ENCODE results near the gene CRTAP. TPM values are rescaled to one million over a fixed set of nuclear protein-coding genes. Genes with fewer than 3 reads are reported as not detected.
"Not testable (repeated sequence)": the region's sequence is repeated elsewhere in the genome, so short reads cannot be mapped to it uniquely, and the experiment has no call there.

CRTAP gene
- total and polyA plus RNA-seq, 2 experiments from 2014 or later = 71.9 to 210 TPM

DNA sequence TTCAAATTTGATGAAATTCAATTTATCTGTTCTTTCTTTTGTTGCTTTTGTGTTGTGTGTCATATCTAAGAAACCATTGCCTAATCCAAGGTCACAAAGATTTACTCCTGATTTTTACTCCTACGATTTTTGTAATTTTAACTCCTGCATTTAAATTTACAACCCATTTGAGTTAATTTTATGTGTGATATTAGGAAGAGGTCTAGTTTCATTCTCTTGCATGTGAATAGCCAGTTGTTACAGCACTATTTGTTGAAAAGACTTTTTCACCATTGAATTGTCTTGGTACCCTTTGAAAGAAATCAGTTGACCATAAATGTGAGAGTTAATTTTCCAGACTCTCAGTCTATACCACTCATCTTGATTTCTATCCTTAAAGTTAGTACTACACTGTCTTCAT is 23.9 kb downstream of the CRTAP start:
- Histone ChIP-seq H3F3A (replicated peaks; ENCODE audit: low read depth) (no peaks in the 10 kb centered on the region), H3K36me3 (ENCODE audit: insufficient read depth) (peaks cover 21% of the 10 kb centered on the region), H2AFZ (no peak overlapping the region), H3K4me1 (ENCODE audit: insufficient read depth) (no peaks in the 10 kb centered on the region), H3K79me2 (replicated peaks; ENCODE audit: insufficient read depth) (no peaks in the 10 kb centered on the region), H3K9me2 (ENCODE audit: insufficient read depth) (no peaks in the 10 kb centered on the region), H3K27ac (ENCODE audit: low read depth) (no peak overlapping the region), H3K4me3 (no peak overlapping the region), H3K4me2 (no peak overlapping the region), H3K27me3 (ENCODE audit: insufficient read depth) (no peaks in the 10 kb centered on the region), H4K20me1 (replicated peaks; ENCODE audit: insufficient read depth) (no peaks in the 10 kb centered on the region; the same call in 1 of the 2 replicates)
- H3K27ac Mint-ChIP-seq = no peak overlapping the region
- peaks cover 3% of the 10 kb centered on the region for H3K27me3 Mint-ChIP-seq (ENCODE audit: insufficient read depth, low read depth, poor library complexity)
- no peaks in the 10 kb centered on the region for H3K4me1 Mint-ChIP-seq
- no peak for ATAC-seq
- TF ChIP-seq CREB1 (CRISPR knock-in tag; IDR thresholded peaks at IDR 0.05; ENCODE audit: low read depth) (no peak), STAT1 (IDR thresholded peaks at IDR 0.05; ENCODE audit: unreplicated experiment) (no peak), JUNB (IDR thresholded peaks at IDR 0.05; ENCODE audit: unreplicated experiment) (no peak), EZH2 (IDR thresholded peaks at IDR 0.05; ENCODE audit: low read depth, unreplicated experiment) (no peak), ZNF114 (CRISPR knock-in tag; IDR thresholded peaks at IDR 0.05) (no peak), NANOG (IDR thresholded peaks at IDR 0.05; ENCODE audit: borderline replicate concordance) (no peak), EZH2phosphoT487 (IDR thresholded peaks at IDR 0.05; ENCODE audit: unreplicated experiment) (no peak), POLR2AphosphoS5 (IDR thresholded peaks at IDR 0.05; ENCODE audit: low read depth) (no peak), ZNF331 (CRISPR knock-in tag; IDR thresholded peaks at IDR 0.05; ENCODE audit: low read depth) (no peak)
- TF ChIP-seq, protein P1, sequence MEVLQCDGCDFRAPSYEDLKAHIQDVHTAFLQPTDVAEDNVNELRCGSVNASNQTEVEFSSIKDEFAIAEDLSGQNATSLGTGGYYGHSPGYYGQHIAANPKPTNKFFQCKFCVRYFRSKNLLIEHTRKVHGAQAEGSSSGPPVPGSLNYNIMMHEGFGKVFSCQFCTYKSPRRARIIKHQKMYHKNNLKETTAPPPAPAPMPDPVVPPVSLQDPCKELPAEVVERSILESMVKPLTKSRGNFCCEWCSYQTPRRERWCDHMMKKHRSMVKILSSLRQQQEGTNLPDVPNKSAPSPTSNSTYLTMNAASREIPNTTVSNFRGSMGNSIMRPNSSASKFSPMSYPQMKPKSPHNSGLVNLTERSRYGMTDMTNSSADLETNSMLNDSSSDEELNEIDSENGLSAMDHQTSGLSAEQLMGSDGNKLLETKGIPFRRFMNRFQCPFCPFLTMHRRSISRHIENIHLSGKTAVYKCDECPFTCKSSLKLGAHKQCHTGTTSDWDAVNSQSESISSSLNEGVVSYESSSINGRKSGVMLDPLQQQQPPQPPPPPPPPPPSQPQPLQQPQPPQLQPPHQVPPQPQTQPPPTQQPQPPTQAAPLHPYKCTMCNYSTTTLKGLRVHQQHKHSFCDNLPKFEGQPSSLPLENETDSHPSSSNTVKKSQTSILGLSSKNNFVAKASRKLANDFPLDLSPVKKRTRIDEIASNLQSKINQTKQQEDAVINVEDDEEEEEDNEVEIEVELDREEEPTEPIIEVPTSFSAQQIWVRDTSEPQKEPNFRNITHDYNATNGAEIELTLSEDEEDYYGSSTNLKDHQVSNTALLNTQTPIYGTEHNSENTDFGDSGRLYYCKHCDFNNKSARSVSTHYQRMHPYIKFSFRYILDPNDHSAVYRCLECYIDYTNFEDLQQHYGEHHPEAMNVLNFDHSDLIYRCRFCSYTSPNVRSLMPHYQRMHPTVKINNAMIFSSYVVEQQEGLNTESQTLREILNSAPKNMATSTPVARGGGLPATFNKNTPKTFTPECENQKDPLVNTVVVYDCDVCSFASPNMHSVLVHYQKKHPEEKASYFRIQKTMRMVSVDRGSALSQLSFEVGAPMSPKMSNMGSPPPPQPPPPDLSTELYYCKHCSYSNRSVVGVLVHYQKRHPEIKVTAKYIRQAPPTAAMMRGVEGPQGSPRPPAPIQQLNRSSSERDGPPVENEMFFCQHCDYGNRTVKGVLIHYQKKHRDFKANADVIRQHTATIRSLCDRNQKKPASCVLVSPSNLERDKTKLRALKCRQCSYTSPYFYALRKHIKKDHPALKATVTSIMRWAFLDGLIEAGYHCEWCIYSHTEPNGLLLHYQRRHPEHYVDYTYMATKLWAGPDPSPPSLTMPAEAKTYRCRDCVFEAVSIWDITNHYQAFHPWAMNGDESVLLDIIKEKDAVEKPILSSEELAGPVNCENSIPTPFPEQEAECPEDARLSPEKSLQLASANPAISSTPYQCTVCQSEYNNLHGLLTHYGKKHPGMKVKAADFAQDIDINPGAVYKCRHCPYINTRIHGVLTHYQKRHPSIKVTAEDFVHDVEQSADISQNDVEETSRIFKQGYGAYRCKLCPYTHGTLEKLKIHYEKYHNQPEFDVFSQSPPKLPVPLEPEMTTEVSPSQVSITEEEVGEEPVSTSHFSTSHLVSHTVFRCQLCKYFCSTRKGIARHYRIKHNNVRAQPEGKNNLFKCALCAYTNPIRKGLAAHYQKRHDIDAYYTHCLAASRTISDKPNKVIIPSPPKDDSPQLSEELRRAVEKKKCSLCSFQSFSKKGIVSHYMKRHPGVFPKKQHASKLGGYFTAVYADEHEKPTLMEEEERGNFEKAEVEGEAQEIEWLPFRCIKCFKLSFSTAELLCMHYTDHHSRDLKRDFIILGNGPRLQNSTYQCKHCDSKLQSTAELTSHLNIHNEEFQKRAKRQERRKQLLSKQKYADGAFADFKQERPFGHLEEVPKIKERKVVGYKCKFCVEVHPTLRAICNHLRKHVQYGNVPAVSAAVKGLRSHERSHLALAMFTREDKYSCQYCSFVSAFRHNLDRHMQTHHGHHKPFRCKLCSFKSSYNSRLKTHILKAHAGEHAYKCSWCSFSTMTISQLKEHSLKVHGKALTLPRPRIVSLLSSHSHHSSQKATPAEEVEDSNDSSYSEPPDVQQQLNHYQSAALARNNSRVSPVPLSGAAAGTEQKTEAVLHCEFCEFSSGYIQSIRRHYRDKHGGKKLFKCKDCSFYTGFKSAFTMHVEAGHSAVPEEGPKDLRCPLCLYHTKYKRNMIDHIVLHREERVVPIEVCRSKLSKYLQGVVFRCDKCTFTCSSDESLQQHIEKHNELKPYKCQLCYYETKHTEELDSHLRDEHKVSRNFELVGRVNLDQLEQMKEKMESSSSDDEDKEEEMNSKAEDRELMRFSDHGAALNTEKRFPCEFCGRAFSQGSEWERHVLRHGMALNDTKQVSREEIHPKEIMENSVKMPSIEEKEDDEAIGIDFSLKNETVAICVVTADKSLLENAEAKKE (CRISPR knock-in tag; IDR thresholded peaks at IDR 0.05) = no peak
- TF ChIP-seq, protein P2, sequence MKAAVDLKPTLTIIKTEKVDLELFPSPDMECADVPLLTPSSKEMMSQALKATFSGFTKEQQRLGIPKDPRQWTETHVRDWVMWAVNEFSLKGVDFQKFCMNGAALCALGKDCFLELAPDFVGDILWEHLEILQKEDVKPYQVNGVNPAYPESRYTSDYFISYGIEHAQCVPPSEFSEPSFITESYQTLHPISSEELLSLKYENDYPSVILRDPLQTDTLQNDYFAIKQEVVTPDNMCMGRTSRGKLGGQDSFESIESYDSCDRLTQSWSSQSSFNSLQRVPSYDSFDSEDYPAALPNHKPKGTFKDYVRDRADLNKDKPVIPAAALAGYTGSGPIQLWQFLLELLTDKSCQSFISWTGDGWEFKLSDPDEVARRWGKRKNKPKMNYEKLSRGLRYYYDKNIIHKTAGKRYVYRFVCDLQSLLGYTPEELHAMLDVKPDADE (IDR thresholded peaks at IDR 0.05) = no peak
- H3K36me3 Mint-ChIP-seq (ENCODE audit: low read depth) = peaks cover 40% of the 10 kb centered on the region
- no peaks in the 10 kb centered on the region for H3K9me3 Mint-ChIP-seq
- H3K4me3 Mint-ChIP-seq = no peak overlapping the region
- no peak for DNase-seq (ENCODE audit: low spot score)

DNA sequence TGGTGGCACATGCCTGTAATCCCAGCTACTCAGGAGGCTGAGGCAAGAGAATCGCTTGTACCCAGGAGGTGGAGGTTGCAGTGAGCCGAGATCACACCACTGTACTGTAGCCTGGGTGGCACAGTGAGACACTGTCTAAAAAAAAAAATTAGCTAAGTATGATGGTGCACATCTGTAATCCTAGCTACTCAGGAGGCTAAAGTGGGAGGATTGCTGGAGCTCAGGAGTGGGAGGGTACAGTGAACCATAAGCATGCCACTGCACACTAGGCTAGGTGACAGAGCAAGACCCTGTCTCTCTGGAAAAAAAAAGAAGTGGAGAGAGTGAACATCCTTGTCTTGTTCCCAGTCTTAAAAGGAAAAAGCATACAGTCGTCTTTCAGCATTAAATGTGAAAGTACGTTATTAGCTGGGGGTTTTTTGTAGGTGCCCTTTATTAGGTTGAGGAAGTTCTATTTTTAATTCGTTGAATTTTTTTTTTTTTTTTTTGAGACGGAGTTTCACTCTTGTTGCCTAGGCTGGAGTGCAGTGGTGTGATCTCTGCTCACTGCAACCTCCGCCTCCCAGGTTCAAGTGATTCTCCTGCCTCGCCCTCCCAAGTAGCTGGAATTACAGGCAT is 25.3 kb downstream of the CRTAP start:
- peaks cover 10% of the 10 kb centered on the region; the same call in 1 of the 2 replicates for H3K36me3 ChIP-seq (ENCODE audit: insufficient read depth)
- not testable (repeated sequence) for H2AFZ ChIP-seq; H3K4me1 Mint-ChIP-seq; H3K27me3 Mint-ChIP-seq (ENCODE audit: insufficient read depth, low read depth, poor library complexity); H3K27ac Mint-ChIP-seq; H3K27me3 ChIP-seq (ENCODE audit: insufficient read depth); H3K4me3 ChIP-seq; H3K4me3 Mint-ChIP-seq; H3K4me2 ChIP-seq; H3K9me2 ChIP-seq (ENCODE audit: insufficient read depth); H3K9me3 Mint-ChIP-seq; H4K20me1 ChIP-seq (replicated peaks; ENCODE audit: insufficient read depth); H3K79me2 ChIP-seq (replicated peaks; ENCODE audit: insufficient read depth); H3F3A ChIP-seq (replicated peaks; ENCODE audit: low read depth); H3K27ac ChIP-seq (ENCODE audit: low read depth); ATAC-seq; H3K4me1 ChIP-seq (ENCODE audit: insufficient read depth); DNase-seq (ENCODE audit: low spot score)
- peaks cover 36% of the 10 kb centered on the region for H3K36me3 Mint-ChIP-seq (ENCODE audit: low read depth)
